HepG2 (cell line): ENCODE results near the gene SLC4A5. TPM values are rescaled to one million over a fixed set of nuclear protein-coding genes. Genes with fewer than 3 reads are reported as not detected.

Source experiments
- CAMTA2 ChIP-seq: sonication (generic); formaldehyde crosslinking; IDR thresholded peaks from 2 replicates; pipeline ENCODE4 v1.4.0; 2020; ENCODE audit warnings: mild to moderate bottlenecking, missing genetic modification reagents, borderline replicate concordance
- ESRRA ChIP-seq: sonication (generic); formaldehyde crosslinking; IDR thresholded peaks from 2 replicates; pipeline ENCODE4 v1.5.1; 2020; ENCODE audit warnings: mild to moderate bottlenecking, low read depth, missing genetic modification reagents
- FOXM1 ChIP-seq: sonication (generic); formaldehyde crosslinking; IDR thresholded peaks from 2 replicates; pipeline ENCODE4 v1.5.0; 2020; ENCODE audit warnings: missing genetic modification reagents
- KDM6A ChIP-seq: IDR thresholded peaks from 2 replicates; pipeline ENCODE4 v1.6.1; 2016; ENCODE audit warnings: low read depth
- MZF1 ChIP-seq: sonication (generic); formaldehyde crosslinking; IDR thresholded peaks from 2 replicates; pipeline ENCODE4 v1.8.1; 2023; ENCODE audit warnings: mild to moderate bottlenecking, missing genetic modification reagents, borderline replicate concordance
- PRMT3 ChIP-seq: sonication (generic); formaldehyde crosslinking; IDR thresholded peaks from 2 replicates; pipeline ENCODE4 v1.8.1; 2022; ENCODE audit warnings: low read depth, mild to moderate bottlenecking, moderate library complexity, missing genetic modification reagents, borderline replicate concordance
- ZBTB7A ChIP-seq: sonication (generic); formaldehyde crosslinking; IDR thresholded peaks from 2 replicates; pipeline ENCODE4 v1.8.0; 2022; ENCODE audit warnings: mild to moderate bottlenecking, missing genetic modification reagents
- ZNF337 ChIP-seq: sonication (generic); formaldehyde crosslinking; IDR thresholded peaks from 2 replicates; pipeline ENCODE4 v1.5.1; 2020; ENCODE audit warnings: missing genetic modification reagents, low read depth, mild to moderate bottlenecking, borderline replicate concordance
- polyA plus RNA-seq, 8 experiments: library from polyadenylated mRNA; depleted of rRNA in 3 of 8; stranded (reverse) in 7 of 8; unstranded in 1 of 8; fragments of >200 nt; fragmentation: Illumina TruSeq in 4 of 8; extraction: Trizol in 4 of 8; gene quantifications; 2 replicates each; pipeline versions ENCODE4 v1.2.1 to v1.2.3, GENCODE V29; 2011 to 2016; ENCODE audit warnings: low read depth in 4 of 8, missing spikeins in 1 of 8, mixed read lengths in 1 of 8; ENCODE audit not compliant: insufficient read depth in 1 of 8
- total RNA-seq, 5 experiments: library from RNA; depleted of rRNA; stranded (reverse); fragments of >200 nt; fragmentation: Illumina TruSeq; extraction: Trizol; gene quantifications; 2 replicates each; pipeline ENCODE4 v1.2.3, GENCODE V29; 2016; ENCODE audit warnings: low read depth in 1 of 5
- TF ChIP-seq, protein P1 (sequence below): IDR thresholded peaks from 2 replicates; pipeline ENCODE4 v1.6.1; 2016; ENCODE audit warnings: low read depth, borderline replicate concordance
- TF ChIP-seq, protein P2 (sequence below): sonication (generic); formaldehyde crosslinking; IDR thresholded peaks from 2 replicates; pipeline ENCODE4 v1.9.0; 2022; ENCODE audit warnings: low read depth, missing genetic modification reagents
- TF ChIP-seq, protein P3 (sequence below): sonication (generic); formaldehyde crosslinking; IDR thresholded peaks from 2 replicates; pipeline ENCODE4 v1.4.0; 2020; ENCODE audit warnings: missing genetic modification reagents
- TF ChIP-seq, protein P4 (sequence below): sonication (generic); formaldehyde crosslinking; IDR thresholded peaks from 2 replicates; pipeline ENCODE4 v1.8.0; 2022; ENCODE audit warnings: missing genetic modification reagents, mild to moderate bottlenecking, inconsistent platforms, borderline replicate concordance

Gene SLC4A5
- total and polyA plus RNA-seq, 2 of the 13 experiments (the other 11 are each of a cell fraction or from before 2014, with no cell fraction given): 0.50 TPM; not detected in 1

DNA sequence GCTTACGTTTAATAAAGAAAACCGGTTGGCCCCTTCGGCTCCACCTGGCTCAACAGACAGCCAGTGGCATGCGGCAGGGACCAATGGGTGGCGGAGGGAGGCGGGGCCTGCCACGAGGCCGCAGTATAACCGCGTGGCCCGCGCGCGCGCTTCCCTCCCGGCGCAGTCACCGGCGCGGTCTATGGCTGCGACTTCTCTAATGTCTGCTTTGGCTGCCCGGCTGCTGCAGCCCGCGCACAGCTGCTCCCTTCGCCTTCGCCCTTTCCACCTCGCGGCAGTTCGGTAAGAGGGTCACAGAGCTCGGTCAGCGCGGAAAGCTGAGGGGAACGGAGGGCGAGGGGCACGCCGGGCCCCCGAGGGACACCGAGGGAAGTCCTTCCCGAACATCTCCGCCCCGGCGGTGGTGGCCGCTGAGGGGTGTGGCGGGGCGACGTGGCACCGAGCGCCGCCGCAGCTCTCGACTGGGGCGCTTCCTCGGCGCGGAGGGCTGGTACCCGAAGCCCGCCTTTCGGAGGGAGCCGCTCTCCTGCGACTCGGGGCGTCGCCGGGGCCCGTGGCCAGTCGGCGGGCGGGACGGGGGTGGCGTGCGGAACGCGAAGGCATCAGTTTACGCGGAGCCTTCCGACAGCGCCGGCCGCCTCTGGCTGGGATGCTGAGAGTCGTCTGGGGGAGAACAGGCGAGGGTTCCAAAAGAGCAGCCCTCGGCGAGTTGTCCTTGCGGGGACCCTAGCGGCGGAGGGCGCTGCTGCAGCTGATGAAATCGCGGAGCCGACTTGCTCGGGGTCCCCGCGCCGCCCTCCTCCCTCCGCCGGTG lies 144.5 kb downstream of the SLC4A5 start, which contains the start of gene MTHFD2 (continued):
- TF ChIP-seq KDM6A (CRISPR knock-in tag) (no peak), ZNF337 (CRISPR knock-in tag) (0 out of 2 replicates have a peak, but pooled peaks have one; percentile 81), ESRRA (CRISPR knock-in tag) (peak; percentile 46; the same call in 1 of the 2 replicates), CAMTA2 (CRISPR knock-in tag) (peak; percentile 98), ZBTB7A (peak; percentile 57; the same call in 1 of the 2 replicates), MZF1 (no peak), PRMT3 (CRISPR knock-in tag) (peak; percentile 95; the same call in 1 of the 2 replicates), FOXM1 (CRISPR knock-in tag) (peak; percentile 51; the same call in 1 of the 2 replicates)
- TF ChIP-seq, protein P1, sequence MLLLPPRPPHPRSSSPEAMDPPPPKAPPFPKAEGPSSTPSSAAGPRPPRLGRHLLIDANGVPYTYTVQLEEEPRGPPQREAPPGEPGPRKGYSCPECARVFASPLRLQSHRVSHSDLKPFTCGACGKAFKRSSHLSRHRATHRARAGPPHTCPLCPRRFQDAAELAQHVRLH (CRISPR knock-in tag): peak; percentile 89; the same call in 1 of the 2 replicates
- TF ChIP-seq, protein P2, sequence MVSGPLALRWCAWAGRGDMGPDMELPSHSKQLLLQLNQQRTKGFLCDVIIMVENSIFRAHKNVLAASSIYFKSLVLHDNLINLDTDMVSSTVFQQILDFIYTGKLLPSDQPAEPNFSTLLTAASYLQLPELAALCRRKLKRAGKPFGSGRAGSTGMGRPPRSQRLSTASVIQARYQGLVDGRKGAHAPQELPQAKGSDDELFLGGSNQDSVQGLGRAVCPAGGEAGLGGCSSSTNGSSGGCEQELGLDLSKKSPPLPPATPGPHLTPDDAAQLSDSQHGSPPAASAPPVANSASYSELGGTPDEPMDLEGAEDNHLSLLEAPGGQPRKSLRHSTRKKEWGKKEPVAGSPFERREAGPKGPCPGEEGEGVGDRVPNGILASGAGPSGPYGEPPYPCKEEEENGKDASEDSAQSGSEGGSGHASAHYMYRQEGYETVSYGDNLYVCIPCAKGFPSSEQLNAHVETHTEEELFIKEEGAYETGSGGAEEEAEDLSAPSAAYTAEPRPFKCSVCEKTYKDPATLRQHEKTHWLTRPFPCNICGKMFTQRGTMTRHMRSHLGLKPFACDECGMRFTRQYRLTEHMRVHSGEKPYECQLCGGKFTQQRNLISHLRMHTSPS (CRISPR knock-in tag): 0 out of 2 replicates have a peak, but pooled peaks have one; percentile 69
- TF ChIP-seq, protein P3, sequence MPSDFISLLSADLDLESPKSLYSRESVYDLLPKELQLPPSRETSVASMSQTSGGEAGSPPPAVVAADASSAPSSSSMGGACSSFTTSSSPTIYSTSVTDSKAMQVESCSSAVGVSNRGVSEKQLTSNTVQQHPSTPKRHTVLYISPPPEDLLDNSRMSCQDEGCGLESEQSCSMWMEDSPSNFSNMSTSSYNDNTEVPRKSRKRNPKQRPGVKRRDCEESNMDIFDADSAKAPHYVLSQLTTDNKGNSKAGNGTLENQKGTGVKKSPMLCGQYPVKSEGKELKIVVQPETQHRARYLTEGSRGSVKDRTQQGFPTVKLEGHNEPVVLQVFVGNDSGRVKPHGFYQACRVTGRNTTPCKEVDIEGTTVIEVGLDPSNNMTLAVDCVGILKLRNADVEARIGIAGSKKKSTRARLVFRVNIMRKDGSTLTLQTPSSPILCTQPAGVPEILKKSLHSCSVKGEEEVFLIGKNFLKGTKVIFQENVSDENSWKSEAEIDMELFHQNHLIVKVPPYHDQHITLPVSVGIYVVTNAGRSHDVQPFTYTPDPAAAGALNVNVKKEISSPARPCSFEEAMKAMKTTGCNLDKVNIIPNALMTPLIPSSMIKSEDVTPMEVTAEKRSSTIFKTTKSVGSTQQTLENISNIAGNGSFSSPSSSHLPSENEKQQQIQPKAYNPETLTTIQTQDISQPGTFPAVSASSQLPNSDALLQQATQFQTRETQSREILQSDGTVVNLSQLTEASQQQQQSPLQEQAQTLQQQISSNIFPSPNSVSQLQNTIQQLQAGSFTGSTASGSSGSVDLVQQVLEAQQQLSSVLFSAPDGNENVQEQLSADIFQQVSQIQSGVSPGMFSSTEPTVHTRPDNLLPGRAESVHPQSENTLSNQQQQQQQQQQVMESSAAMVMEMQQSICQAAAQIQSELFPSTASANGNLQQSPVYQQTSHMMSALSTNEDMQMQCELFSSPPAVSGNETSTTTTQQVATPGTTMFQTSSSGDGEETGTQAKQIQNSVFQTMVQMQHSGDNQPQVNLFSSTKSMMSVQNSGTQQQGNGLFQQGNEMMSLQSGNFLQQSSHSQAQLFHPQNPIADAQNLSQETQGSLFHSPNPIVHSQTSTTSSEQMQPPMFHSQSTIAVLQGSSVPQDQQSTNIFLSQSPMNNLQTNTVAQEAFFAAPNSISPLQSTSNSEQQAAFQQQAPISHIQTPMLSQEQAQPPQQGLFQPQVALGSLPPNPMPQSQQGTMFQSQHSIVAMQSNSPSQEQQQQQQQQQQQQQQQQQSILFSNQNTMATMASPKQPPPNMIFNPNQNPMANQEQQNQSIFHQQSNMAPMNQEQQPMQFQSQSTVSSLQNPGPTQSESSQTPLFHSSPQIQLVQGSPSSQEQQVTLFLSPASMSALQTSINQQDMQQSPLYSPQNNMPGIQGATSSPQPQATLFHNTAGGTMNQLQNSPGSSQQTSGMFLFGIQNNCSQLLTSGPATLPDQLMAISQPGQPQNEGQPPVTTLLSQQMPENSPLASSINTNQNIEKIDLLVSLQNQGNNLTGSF (CRISPR knock-in tag): peak; percentile 91; the same call in 1 of the 2 replicates
- TF ChIP-seq, protein P4, sequence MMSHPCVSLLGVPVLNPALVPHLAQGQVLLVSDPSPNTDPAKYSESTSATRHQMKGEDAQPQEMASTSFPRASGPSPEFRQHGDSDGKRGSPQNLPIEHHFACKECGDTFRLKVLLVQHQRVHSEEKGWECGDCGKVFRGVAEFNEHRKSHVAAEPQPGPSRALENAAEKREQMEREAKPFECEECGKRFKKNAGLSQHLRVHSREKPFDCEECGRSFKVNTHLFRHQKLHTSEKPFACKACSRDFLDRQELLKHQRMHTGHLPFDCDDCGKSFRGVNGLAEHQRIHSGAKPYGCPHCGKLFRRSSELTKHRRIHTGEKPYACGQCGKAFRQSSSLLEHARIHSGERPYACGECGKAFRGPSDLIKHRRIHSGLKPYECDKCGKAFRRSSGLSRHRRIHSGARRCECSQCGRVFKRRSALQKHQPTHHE (CRISPR knock-in tag): peak; percentile 93
